Measurements from ENCODE around the gene ZNF254.
"Not testable (repeated sequence)": the region's sequence is repeated elsewhere in the genome, so short reads cannot be mapped to it uniquely, and the experiment has no call there.

Gene ZNF254

GRCh38 chr19:24074720-24075454 lies 12.1 kb upstream of the ZNF254 start:
- peak; percentile 31; the same call in 1 of the 2 replicates for TF ChIP-seq MYC (IDR thresholded peaks at IDR 0.05; ENCODE audit: low read depth, low read length)
- no peak for TF ChIP-seq POLR2A (IDR thresholded peaks at IDR 0.05; ENCODE audit: extremely low read depth, insufficient read length)
- TF ChIP-seq, protein P1, sequence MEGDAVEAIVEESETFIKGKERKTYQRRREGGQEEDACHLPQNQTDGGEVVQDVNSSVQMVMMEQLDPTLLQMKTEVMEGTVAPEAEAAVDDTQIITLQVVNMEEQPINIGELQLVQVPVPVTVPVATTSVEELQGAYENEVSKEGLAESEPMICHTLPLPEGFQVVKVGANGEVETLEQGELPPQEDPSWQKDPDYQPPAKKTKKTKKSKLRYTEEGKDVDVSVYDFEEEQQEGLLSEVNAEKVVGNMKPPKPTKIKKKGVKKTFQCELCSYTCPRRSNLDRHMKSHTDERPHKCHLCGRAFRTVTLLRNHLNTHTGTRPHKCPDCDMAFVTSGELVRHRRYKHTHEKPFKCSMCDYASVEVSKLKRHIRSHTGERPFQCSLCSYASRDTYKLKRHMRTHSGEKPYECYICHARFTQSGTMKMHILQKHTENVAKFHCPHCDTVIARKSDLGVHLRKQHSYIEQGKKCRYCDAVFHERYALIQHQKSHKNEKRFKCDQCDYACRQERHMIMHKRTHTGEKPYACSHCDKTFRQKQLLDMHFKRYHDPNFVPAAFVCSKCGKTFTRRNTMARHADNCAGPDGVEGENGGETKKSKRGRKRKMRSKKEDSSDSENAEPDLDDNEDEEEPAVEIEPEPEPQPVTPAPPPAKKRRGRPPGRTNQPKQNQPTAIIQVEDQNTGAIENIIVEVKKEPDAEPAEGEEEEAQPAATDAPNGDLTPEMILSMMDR (IDR thresholded peaks at IDR 0.05; ENCODE audit: low read depth, low read length): no peak
- no peak overlapping the region for H3K4me3 ChIP-seq (ENCODE audit: low read depth, low read length)

GRCh38 chr19:24075530-24075929 lies 11.5 kb upstream of the ZNF254 start:
- DNase-seq (ENCODE audit: low read depth); H3K4me3 ChIP-seq (ENCODE audit: low read depth, low read length): not testable (repeated sequence)

More at GRCh38 chr19:24074720-24075454, 12.1 kb upstream of the ZNF254 start:
- peak; percentile 85 for DNase-seq (ENCODE audit: low read depth)

DNA sequence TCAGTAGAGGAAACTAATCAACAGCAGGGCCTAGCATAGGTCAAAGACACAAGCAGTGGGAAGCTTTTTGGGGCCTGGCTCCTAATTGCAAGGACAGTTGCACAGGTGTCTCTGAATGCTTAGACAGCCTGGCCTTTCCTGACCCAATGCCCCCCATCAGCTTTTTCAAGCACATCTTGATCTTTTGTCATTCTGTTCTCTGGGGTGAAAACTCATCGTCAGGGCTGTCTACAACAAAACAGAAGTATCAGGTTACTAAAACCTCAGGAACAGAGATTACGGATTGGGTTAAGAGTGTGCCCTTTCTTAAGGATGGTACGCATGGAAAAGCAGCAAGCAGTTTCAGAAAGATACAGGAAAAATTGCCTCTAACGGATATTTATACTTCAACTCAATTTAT lies 8.3 kb upstream of the ZNF254 start:
- H3K4me3 ChIP-seq (ENCODE audit: low read depth, low read length): no peak overlapping the region
- no peak for DNase-seq (ENCODE audit: low read depth)
- TF ChIP-seq MAX (IDR thresholded peaks at IDR 0.05; ENCODE audit: low read depth, low read length) (no peak), POLR2A (IDR thresholded peaks at IDR 0.05; ENCODE audit: extremely low read depth, insufficient read length) (no peak), MYC (IDR thresholded peaks at IDR 0.05; ENCODE audit: low read depth, low read length) (no peak)
- TF ChIP-seq, protein P1 (IDR thresholded peaks at IDR 0.05; ENCODE audit: low read depth, low read length): no peak

DNA sequence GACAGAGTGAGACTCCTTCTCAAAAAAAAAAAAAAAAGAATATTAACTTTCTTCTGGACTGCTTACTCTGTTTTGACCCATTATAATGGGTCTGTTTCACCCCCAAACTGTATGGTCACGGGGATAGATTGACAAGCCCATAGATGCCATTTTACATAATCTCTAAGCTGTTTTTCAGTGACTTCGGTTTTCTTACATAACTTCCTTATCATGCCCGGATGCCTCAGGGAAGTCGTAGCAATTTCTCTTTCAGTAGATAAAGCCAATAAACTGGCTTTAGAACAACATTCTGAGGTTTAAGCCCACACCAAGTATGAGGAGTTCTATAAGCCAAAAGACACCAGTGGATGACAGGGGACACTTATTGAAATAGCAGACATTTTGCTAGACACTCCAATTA lies 5.9 kb upstream of the ZNF254 start:
- peak; percentile 28 for DNase-seq (ENCODE audit: low read depth)
- no peak overlapping the region for H3K4me3 ChIP-seq (ENCODE audit: low read depth, low read length)
- TF ChIP-seq MYC (IDR thresholded peaks at IDR 0.05; ENCODE audit: low read depth, low read length) (no peak), POLR2A (IDR thresholded peaks at IDR 0.05; ENCODE audit: extremely low read depth, insufficient read length) (no peak), MAX (IDR thresholded peaks at IDR 0.05; ENCODE audit: low read depth, low read length) (no peak)
- TF ChIP-seq, protein P1 (IDR thresholded peaks at IDR 0.05; ENCODE audit: low read depth, low read length): no peak

- no peak for TF ChIP-seq POLR2A (IDR thresholded peaks at IDR 0.05; ENCODE audit: extremely low read depth, insufficient read length)
- no peak for TF ChIP-seq MAX (IDR thresholded peaks at IDR 0.05; ENCODE audit: low read depth, low read length)
- no peak for TF ChIP-seq MYC (IDR thresholded peaks at IDR 0.05; ENCODE audit: low read depth, low read length)
- TF ChIP-seq, protein P1 (IDR thresholded peaks at IDR 0.05; ENCODE audit: low read depth, low read length): no peak
- DNase-seq (ENCODE audit: low read depth): no peak
- no peak overlapping the region for H3K4me3 ChIP-seq (ENCODE audit: low read depth, low read length)
Observed at GRCh38 chr19:24098359-24098758, 11.4 kb downstream of the ZNF254 start.

DNA sequence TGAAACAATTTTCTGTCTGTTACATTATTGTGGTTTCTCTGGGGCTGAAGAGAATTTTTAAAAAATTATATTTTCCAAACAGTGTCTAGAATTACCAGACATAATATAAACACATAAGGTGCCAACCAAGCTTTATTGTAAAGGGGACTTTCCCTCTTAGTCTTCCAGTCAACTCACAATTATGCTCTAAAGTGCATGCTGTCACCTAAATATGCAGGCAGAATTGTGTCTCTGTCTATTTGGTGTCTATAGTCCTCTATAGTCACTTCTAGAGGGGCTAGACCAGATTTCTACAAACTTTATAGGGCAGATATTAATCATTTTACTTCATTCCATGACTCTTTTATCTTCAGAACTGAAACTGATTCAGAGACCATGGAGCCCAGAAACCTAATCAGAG lies 12.8 kb downstream of the ZNF254 start:
- DNase-seq (ENCODE audit: low read depth): no peak
- no peak for TF ChIP-seq MYC (IDR thresholded peaks at IDR 0.05; ENCODE audit: low read depth, low read length)
- TF ChIP-seq MAX (IDR thresholded peaks at IDR 0.05; ENCODE audit: low read depth, low read length): no peak
- no peak for TF ChIP-seq POLR2A (IDR thresholded peaks at IDR 0.05; ENCODE audit: extremely low read depth, insufficient read length)
- TF ChIP-seq, protein P1 (IDR thresholded peaks at IDR 0.05; ENCODE audit: low read depth, low read length): no peak
- no peak overlapping the region for H3K4me3 ChIP-seq (ENCODE audit: low read depth, low read length)

GRCh38 chr19:24100597-24100996 lies 13.6 kb downstream of the ZNF254 start:
- DNase-seq (ENCODE audit: low read depth); H3K4me3 ChIP-seq (ENCODE audit: low read depth, low read length): not testable (repeated sequence)

Measured in NB4 (cell line).